Measurements from ENCODE around the gene KLHL14.

KLHL14 gene

GRCh38 chr18:32629981-32630700, 142.7 kb downstream of the KLHL14 start:
- no peak for DNase-seq (ENCODE audit: low read depth)
- no peak overlapping the region for H3K4me3 ChIP-seq (ENCODE audit: low read length)
- TF ChIP-seq CTCF (IDR thresholded peaks at IDR 0.05; ENCODE audit: insufficient read depth, low read depth, low read length, missing control alignments), result no peak

- H3K4me3 ChIP-seq (ENCODE audit: low read length), result no peak overlapping the region
- TF ChIP-seq CTCF (IDR thresholded peaks at IDR 0.05; ENCODE audit: insufficient read depth, low read depth, low read length, missing control alignments), result no peak
- no peak for DNase-seq (ENCODE audit: low read depth)
Measured at GRCh38 chr18:32629292-32629691, 143.5 kb downstream of the KLHL14 start.

GRCh38 chr18:32624182-32624723, 148.6 kb downstream of the KLHL14 start:
- no peak overlapping the region for H3K4me3 ChIP-seq (ENCODE audit: low read length)
- peak; percentile 45 for DNase-seq (ENCODE audit: low read depth)
- no peak for TF ChIP-seq CTCF (IDR thresholded peaks at IDR 0.05; ENCODE audit: insufficient read depth, low read depth, low read length, missing control alignments)

GRCh38 chr18:32623563-32623962, 149.3 kb downstream of the KLHL14 start:
- H3K4me3 ChIP-seq (ENCODE audit: low read length), result no peak overlapping the region
- DNase-seq (ENCODE audit: low read depth), result peak; percentile 29
- no peak for TF ChIP-seq CTCF (IDR thresholded peaks at IDR 0.05; ENCODE audit: insufficient read depth, low read depth, low read length, missing control alignments)
